ENCODE data around the gene LAIR2.

Gene LAIR2, protein sequence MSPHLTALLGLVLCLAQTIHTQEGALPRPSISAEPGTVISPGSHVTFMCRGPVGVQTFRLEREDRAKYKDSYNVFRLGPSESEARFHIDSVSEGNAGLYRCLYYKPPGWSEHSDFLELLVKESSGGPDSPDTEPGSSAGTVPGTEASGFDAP

DNA sequence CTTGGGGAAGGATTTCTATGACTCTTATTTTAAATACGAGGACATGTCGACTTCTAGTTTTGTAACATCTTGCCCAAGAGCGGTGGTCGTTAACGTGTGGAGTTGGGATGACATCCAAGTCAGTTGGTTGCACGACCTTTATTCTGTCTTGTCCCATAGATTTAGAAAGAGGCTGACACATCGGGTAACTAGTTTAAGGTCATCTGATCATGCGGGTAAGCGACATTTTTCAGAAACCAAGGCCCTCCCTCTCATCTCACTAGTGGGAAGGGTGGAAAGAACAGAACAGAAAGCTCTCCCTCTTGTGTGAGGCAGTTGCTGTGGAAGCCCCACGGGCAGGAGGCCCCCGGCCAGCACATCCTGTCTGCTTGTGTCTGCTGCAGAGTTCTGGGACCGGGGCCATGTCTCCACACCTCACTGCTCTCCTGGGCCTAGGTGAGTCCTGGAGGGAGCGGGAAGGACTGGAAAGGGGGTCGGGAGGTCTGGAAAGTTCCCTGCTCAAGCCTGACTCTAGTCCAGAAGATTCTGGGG is at the start of gene LAIR2:
LAIR2 (plus strand) TSS at position 314 of the 531 bp plus-strand sequence; CDS start at position 402, 88 bp downstream.
- no peak for DNase-seq

DNA sequence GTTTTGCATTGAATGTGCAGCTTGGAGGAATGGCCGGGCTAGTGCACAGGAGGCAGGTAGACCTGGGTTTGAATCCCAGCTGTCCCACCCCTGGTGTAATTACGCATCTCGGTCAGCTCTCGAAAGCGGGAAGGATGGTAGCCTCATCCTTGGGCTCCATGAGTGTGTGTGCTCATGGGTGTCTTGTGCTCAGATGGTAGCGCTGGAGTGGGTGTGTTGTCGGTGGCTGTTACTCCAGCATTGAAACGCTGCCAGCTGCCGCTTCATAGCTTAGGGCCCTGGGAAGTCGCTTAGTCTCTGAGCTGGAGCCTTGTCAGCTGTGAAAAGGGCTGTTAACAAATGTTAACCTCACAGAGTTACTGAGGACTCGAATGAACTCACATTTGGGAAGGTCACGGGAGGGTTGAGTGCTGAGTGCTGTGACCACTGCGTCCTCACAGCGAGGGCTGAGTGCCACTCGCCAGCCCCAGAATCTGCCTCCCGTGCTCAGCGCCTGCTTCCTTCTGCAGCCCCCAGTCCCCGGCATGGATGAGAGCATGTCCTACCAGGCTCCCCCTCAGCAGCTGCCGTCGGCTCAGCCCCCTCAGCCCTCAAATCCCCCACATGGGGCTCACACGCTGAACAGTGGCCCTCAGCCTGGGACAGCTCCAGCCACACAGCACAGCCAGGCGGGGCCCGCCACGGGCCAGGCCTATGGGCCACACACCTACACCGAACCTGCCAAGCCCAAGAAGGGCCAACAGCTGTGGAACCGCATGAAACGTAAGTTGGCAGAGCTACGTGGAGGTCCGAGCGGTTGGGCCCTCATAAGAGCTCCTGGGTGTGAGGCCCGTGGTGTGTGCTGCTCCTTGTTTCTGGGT is 48.5 kb upstream of the LAIR2 start:
- DNase-seq, result no peak

DNA sequence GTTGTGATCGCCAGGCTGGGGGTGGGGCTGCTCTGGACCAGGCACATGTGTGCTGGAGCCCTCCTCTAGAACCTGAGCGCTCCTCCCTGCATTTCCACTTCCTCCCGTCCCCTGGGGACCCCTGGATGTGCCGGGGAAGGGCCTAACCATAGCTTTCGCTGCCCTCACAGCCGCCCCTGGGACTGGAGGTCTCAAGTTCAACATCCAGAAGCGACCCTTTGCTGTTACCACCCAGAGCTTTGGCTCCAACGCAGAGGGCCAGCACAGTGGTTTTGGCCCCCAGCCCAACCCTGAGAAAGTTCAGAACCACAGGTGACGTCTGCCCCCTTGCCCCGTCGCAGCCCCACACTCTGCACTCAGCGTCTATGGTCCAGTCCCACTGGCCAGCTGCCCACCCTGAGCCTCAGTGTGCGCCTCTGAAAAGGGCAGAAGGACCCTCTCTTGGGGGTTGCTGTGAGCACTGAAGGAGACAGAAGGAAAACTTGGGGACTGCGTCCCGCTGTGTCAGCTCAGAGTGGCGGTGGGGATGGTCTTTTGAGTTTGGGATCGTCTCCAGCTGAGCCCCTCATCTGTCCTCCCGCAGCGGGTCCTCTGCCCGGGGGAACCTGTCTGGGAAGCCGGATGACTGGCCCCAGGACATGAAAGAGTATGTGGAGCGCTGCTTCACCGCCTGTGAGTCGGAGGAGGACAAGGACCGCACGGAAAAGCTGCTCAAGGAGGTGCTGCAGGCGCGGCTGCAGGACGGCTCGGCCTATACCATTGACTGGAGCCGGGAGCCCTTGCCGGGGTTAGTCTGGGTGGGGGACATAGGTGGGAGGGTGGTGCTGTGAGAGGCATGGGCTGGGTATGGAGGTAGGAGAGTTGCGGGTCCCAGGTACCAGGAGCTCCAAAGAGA is 47.6 kb upstream of the LAIR2 start:
- no peak for DNase-seq

DNA sequence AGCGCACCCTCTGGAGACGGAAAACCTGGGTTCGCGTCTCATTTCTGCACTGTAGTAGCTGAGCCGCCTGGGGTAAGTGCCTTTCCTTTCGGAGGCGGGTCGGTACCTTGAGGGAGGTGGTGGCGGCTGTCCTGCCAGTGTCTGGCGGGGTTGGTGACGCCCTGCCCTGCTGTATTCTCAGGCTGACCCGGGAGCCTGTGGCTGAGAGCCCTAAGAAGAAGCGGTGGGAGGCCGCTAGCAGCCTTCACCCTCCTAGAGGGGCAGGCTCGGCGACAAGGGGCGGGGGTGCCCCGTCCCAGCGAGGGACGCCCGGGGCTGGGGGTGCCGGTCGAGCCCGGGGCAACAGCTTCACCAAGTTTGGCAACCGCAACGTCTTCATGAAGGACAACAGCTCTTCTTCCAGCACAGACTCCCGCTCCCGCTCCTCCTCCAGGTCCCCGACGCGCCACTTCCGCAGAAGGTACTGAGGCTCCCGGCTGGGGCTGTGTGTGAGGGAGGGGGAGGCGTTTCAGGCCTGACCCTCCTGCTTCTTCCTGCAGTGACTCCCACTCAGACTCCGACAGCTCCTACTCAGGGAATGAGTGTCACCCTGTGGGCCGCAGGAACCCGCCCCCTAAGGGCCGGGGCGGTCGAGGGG is 46.7 kb upstream of the LAIR2 start:
- DNase-seq, result no peak

DNA sequence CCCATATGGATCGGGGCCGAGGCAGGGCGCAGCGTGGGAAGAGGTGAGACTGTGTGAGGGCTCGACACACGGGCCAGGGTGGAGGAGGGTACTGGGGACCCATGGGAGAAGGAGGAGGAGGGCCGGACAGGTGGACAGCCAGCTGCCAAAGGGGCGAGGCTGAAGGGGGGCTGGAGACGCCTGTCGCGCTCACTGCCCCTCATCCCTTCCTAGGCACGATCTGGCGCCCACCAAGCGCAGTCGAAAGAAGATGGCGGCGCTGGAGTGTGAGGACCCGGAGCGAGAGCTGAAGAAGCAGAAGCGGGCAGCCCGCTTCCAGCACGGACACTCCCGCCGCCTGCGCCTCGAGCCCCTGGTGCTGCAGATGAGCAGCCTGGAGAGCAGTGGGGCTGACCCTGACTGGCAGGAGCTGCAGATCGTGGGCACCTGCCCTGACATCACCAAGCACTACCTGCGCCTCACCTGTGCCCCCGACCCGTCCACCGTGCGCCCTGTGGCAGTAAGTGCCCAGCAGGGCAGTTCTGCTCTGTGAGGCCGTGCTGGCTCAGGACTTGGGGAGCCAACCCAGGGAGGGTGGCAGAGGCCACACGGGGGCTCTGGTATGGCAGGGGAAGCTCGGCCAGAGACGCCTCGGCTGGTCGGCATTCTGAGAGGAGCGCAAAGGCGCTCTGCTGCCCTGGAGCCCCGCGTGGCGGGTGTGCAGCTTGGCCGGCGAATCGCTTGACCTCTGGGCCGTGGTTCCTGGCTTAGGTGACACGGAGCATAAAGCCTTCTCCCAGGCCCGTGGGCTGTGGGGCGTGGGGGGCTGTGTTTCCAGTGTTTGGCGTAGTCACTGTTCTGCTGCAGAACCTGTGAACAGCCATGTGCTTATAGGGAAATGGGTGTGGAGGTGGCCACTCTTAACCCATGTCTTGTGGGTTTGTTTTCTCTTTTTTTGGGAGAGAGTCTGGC is 45.9 kb upstream of the LAIR2 start:
- DNase-seq, result no peak

DNA sequence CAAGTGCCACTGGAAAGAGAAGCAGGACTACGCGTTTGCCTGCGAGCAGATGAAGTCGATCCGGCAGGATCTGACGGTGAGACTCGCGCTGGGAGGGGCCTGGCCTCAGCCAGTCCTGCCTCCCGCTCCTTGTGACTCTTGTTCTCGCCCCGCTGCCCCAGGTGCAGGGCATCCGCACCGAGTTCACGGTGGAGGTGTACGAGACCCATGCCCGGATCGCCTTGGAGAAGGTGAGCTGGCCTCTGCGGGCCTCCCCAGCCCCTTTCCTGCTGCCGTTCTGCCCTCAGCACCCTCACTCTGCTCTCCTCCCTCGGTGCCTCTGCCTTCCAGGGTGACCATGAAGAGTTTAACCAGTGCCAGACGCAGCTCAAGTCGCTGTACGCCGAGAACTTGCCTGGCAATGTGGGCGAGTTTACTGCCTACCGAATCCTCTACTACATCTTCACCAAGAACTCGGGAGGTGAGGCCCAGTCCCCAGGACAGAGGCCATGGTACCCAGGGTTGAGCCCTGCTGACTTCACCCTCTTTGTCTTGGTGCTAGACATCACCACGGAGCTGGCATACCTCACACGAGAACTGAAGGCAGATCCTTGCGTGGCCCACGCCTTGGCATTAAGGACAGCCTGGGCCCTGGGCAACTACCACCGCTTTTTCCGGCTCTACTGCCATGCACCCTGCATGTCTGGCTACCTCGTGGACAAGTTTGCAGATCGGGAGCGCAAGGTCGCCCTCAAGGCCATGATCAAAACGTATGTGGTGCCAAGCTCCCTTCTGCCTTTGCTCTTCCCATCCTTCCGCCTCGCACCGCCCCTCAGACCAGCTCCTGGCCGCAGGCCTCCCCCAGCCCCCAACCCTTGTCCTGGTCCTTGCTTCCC is 44.6 kb upstream of the LAIR2 start:
- no peak for DNase-seq

DNA sequence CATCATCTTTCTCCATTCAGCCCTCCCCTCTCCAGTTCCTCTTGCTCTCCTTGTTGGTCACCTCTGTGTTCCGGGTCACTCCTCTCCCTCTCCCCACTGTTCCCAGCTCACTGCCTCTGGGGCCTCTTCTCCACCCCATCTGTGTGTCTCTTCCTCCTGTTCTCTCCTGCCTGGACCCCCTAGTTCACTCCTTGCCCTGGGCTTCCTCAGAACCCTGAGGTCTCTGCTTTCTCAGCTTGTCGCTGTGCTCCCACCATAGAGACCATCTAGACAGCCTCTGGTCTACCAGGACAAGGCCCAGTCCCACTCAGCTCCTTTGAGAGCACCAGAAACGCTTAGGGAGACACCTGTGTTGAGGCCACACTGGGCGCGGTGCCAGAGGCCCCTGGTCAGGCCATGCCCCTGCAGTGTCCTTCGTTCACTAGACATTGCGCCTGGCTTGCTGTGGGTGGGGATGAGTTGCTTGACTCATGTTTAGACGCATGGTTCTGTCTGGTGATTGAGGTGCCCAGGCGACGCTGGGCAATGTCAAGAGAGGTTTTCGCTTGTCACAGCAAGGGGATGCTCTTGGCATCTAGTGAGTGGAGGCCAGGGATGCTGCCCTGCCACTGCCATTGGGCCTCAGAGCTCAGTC is 43.9 kb upstream of the LAIR2 start:
- DNase-seq, result no peak

DNA sequence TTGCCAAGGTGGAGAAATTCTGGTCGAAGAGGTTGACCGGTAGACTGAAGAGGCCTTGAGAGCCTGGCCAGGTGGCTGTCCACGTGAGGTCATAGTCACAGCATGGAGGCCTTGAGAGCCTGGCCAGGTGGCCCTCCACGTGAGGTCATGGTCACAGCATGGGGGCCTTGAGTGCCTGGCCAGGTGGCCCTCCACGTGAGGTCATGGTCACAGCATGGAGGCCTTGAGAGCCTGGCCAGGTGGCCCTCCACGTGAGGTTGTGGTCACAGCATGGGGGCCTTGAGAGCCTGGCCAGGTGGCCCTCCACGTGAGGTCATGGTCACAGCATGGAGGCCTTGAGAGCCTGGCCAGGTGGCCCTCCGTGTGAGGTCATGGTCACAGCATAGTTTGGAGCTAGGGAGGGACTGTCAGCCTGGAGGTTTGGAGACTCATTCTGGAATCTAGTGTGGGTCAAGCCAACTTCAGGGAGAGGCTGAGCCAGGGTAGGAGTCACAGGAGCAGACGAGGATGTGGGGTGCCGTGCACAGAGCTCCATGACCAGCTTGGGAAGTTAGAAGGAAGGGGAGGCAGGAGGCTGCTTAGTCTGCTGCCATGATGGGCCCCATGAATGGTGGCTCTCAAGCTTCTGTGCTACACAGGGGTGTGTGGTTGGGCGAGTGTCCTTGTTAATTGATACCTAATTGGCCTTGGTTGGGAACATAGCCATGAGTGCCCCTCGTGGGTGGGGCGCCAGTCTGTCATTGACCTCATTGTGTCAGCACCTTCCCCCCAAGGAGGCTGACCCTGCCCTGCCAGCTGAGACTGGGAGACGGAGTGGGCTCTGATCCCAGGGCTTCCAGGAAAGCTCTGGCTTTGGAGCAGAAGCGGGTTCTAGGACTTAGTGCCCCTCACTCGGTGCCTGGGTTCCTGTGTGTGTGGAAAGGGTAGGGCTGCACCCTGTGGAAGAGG is 43.1 kb upstream of the LAIR2 start:
- no peak for DNase-seq

DNA sequence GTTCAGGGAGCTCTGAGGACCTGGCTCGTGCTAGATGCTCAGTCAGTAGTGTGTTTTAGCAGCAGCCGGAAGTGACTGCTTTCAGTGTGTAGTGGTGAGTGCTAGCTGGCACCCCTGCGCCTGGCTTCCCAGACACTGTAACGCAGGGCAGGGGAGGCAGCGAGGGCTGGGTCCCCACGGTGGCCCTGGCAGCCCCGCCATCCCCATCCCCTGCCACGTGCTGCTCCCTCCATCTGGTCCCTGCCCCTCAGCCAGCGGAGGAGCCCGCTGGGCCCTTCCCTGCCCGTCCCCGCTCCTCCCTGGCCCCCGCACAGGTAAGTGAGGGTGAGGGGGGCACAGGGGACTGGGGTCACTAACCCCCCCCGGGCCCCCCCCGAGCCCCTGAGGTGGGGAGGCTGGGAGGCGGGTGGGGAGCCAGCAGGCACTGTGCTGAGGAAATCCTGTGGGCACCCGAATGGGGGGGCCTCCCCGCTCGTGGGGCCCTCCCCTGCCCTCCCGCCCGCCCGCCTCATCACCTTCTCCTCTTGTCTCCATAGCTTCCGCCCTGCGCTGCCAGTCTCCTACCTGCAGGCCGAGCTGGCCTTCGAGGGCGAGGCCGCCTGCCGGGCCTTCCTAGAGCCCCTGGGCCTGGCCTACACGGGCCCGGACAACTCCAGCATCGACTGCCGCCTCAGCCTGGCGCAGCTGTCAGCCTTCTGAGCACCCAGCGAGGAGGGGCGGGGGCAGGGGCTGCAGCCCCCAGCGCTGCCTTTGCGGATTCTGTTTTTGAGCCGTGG is 42.2 kb upstream of the LAIR2 start:
- no peak for DNase-seq

DNA sequence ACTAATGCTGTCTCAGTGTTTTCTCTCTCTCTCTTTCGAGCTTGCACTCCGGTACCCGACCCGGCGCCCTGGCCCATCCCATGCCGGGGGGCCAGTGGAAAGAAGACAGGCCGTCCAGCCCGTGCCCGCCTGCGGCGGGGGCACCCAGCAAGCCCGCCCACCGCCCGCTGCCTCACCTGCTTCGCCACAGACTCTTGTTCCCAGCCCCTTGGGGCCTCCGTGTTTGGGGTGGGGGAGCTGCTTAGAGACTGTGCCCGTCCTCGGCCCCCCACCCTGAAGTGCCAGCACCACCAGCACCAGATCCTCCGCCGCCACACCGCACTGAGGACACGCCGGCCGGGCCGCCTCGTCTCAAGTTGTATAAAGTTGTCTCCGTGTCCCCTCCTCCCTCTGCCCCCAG is 41.4 kb upstream of the LAIR2 start:
- DNase-seq, result no peak

DNA sequence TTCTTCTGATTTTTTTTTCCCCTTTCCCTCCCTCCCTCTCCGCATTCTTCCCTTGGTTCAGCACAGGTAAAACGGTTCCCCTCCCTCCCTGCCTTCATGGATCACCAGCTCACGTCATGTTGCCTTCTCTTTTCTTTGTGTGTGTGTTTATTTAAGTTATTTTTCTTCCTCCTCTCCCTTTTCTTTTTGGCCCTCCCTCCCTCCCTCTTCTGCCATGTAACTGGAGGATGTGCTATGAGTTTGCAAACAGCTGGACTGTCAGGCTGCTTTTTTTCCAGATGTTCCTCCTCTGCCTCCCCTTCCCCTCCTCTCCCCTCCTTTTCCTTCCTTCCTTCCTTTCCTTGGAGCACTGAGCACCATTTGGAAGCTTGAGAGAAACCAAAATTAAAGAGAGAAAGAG is 41.0 kb upstream of the LAIR2 start:
- no peak for DNase-seq

DNA sequence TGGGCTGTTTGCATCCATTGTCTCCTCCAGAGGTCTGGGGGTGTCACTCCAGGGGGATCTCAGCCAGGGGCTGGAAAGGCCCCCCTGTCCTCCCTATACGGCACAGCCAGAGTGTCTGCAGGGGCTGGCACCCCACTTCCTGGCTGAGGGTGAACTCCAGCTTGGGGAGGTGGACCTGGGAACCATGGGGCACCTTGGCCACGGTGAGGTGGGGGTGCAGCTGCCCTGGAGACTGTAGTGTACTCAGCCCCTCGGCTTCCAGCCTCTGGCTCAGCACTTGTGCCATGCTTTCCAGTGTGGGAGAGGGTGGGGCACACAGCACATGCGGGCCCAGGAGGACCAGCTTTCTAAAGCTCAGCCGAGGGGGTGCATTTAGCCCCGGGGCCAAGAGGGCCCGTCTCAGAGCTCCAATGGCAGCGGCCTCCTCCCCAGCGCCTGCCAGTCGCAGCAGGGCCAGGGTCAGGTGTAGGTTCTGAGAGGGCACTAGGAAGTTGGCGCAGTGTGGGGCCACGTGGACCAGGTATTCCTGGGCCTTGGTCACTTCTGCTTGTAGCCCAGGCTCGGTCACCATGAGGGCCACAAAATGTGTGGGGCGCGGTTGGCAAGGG is 40.5 kb upstream of the LAIR2 start:
- DNase-seq, result no peak

DNA sequence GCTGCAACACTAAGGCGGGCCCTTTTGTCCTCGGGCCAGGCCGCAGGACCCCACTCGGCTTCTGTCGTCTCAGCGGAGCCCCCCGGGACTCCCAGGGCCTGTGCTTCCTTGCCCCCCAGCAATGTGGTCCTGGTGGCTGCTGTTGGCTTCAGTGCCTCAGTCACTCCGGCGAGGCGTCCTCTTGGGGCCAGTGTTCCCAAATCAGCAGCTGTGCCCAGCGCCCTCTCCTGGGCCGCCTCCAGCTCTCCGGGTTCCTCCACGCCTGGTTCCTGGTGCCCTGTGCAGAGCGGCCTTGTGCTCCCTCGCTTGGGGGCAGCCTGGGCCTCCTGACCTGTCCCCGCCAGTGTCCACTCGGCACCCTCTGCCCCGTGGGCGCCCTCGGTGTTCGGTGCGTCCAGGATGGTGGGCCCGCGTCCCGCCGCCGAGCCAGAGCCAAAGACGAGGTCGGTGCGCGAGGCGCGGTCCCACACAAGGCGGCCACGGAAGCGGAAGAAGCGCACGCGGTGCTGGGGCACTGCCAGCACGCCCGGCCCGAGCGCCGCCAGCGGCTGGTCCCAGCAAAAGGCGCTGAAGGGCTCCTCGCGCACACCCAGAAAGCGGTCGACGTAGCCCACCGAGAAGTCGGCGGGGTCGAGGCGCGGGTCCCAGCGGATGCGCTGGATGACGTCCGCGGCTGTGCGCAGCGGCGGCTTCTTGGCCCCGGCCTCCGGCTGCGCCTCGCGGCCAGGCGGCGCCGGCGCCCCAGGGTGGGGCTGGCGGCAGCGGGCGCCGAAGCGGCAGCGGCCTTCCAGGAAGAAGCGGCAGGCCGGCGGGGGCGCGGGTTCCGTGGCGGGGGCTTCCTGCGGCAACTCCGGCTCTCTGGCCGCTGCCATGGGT is 39.7 kb upstream of the LAIR2 start:
- DNase-seq, result peak; percentile 75

DNA sequence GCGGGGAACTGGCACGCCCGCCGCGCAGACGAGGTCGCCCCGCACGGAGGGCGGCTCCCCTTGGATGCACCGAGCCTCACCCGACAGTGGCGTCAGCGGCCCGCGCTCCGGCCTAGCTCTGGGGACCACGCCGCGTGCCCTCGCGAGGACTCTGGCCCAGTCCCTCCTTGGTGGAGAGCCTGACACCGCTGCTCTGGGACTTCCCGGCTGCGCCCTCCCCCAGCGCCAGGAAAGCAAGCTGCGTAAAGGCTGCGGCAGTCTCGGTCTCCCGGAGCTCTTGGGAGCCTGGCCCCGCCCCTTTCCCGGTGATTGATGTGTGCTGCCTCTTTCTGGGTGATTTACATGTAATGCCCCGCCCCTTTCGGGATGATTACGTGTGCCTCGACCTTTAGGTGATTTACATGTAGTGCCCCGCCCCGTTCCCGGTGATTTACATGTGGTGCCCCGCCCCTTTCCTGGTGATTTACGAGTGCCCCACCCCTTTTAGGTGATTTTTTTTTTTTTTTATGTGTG is 39.0 kb upstream of the LAIR2 start, which contains the start of gene LENG9:
LENG9 (minus strand) TSS at position 248 of the 513 bp plus-strand sequence. CDS start 252 bp downstream, outside the sequence.
- DNase-seq, result peak; percentile 99

DNA sequence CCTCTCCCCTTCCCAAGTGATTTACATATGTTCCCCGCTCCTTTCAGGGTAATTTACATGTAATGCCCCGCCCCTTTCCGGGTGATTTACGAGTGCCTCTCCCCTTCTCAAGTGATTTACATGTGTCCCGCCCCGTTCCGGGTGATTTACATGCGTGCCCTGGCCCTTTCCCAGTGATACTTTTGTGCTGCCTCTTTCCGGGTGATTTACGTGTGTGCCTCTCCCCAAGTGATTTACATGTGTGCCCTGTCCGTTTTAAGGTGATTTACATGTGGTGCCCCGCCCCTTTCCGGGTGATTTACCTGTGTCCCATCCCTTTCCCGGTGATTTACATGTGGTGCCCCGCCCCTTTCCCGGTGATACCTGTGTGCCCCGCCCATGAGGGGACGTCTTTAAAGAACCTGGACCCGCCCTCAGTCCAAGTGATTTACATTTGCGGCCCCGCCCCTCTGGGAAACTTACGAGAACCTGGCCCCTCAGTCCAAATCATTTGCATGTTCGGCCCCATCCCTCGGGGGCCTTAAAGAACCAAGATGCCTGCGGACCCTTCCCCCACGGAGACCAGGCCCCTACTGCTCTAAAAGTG is 38.5 kb upstream of the LAIR2 start:
- peak; percentile 96 for DNase-seq

Measured in stimulated activated CD8-positive, alpha-beta memory T cell treated with anti-CD3 and anti-CD28 coated beads, Interleukin-4, amount 100 ng/mL, for 48 hours (primary cell).